PC-3 (cell line): ENCODE data around the gene TRAFD1.

ENCODE experiments used
- EZH2phosphoT487 ChIP-seq: fragments of 300-600 bp; sonication (generic); IDR thresholded peaks from 2 replicates; pipeline ENCODE4 v1.6.1; 2018; ENCODE audit warnings: mild to moderate bottlenecking, antibody characterized with exemption, low read length, borderline replicate concordance
- TF ChIP-seq, protein P1 (sequence below): fragments of 300-600 bp; sonication (generic); conservative IDR thresholded peaks from 2 replicates; pipeline ENCODE4 v1.5.1; 2017; ENCODE audit warnings: antibody characterized with exemption, low read depth, mild to moderate bottlenecking, low read length

GRCh38 chr12:112178796-112179195 lies 53.4 kb downstream of the TRAFD1 start:
- TF ChIP-seq, protein P1, sequence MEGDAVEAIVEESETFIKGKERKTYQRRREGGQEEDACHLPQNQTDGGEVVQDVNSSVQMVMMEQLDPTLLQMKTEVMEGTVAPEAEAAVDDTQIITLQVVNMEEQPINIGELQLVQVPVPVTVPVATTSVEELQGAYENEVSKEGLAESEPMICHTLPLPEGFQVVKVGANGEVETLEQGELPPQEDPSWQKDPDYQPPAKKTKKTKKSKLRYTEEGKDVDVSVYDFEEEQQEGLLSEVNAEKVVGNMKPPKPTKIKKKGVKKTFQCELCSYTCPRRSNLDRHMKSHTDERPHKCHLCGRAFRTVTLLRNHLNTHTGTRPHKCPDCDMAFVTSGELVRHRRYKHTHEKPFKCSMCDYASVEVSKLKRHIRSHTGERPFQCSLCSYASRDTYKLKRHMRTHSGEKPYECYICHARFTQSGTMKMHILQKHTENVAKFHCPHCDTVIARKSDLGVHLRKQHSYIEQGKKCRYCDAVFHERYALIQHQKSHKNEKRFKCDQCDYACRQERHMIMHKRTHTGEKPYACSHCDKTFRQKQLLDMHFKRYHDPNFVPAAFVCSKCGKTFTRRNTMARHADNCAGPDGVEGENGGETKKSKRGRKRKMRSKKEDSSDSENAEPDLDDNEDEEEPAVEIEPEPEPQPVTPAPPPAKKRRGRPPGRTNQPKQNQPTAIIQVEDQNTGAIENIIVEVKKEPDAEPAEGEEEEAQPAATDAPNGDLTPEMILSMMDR, result no peak
- TF ChIP-seq EZH2phosphoT487, result no peak
